EH (cell line): ENCODE results near the gene NACA2.

Experiments used
- DNase-seq: peaks from one replicate; pipeline ENCODE4 v3.0.0-alpha.2; 2015; ENCODE audit warnings: low read depth

The NACA2 gene

GRCh38 chr17:61545335-61545938 is 45.6 kb downstream of the NACA2 start:
- no peak for DNase-seq

- no peak for DNase-seq
Observed at GRCh38 chr17:61543786-61544415, 47.1 kb downstream of the NACA2 start.

- DNase-seq: no peak
Observed at GRCh38 chr17:61542027-61542426, 49.0 kb downstream of the NACA2 start.

- DNase-seq: no peak
Observed at GRCh38 chr17:61540874-61541273, 50.1 kb downstream of the NACA2 start.
